ENCODE results near the gene UBA52.

UBA52 gene

GRCh38 chr19:18587962-18588610 lies 16.4 kb downstream of the UBA52 start:
- peaks cover 10% of the 10 kb centered on the region for H3K27me3 ChIP-seq (replicated peaks; ENCODE audit: insufficient read depth, low read length)
- H3K4me3 ChIP-seq (ENCODE audit: low read length) = peak overlapping the region; percentile 98
- peaks cover 16% of the 10 kb centered on the region for H3K79me2 ChIP-seq (ENCODE audit: low read length)
- peaks cover 10% of the 10 kb centered on the region for H3K4me1 ChIP-seq (ENCODE audit: low read length)
- peaks cover 17% of the 10 kb centered on the region for H3F3A ChIP-seq (ENCODE audit: insufficient read depth, low read length)
- TF ChIP-seq EZH2phosphoT487 (IDR thresholded peaks at IDR 0.05; ENCODE audit: low read length) (no peak), EZH2 (optimal IDR thresholded peaks at IDR 0.05; ENCODE audit: low read depth, low read length) (no peak)
- TF ChIP-seq, protein P1, sequence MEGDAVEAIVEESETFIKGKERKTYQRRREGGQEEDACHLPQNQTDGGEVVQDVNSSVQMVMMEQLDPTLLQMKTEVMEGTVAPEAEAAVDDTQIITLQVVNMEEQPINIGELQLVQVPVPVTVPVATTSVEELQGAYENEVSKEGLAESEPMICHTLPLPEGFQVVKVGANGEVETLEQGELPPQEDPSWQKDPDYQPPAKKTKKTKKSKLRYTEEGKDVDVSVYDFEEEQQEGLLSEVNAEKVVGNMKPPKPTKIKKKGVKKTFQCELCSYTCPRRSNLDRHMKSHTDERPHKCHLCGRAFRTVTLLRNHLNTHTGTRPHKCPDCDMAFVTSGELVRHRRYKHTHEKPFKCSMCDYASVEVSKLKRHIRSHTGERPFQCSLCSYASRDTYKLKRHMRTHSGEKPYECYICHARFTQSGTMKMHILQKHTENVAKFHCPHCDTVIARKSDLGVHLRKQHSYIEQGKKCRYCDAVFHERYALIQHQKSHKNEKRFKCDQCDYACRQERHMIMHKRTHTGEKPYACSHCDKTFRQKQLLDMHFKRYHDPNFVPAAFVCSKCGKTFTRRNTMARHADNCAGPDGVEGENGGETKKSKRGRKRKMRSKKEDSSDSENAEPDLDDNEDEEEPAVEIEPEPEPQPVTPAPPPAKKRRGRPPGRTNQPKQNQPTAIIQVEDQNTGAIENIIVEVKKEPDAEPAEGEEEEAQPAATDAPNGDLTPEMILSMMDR (IDR thresholded peaks at IDR 0.05; ENCODE audit: low read length) = no peak
- peak overlapping the region; percentile 92; the same call in 1 of the 2 replicates for H3K27ac ChIP-seq (ENCODE audit: low read length)
- H3K4me2 ChIP-seq (ENCODE audit: low read depth, low read length) = peak overlapping the region; percentile 99
- no peaks in the 10 kb centered on the region for H3K9me3 ChIP-seq (replicated peaks; ENCODE audit: insufficient read depth, low read length)
- H3K36me3 ChIP-seq (replicated peaks; ENCODE audit: insufficient read depth, low read length) = 0 out of 2 replicates have a peak, but pooled peaks cover 7% of the 10 kb centered on the region
- H2AFZ ChIP-seq (ENCODE audit: low read length) = peak overlapping the region; percentile 92
- DNase-seq = no peak
- no peaks in the 10 kb centered on the region for H4K20me1 ChIP-seq (ENCODE audit: insufficient read depth, low read length)
- H3K9ac ChIP-seq (ENCODE audit: low read length) = peak overlapping the region; percentile 95; the same call in 1 of the 2 replicates
- H3K9me2 ChIP-seq (replicated peaks; ENCODE audit: insufficient read depth, low read length) = no peaks in the 10 kb centered on the region

GRCh38 chr19:18588611-18589379 lies 17.1 kb downstream of the UBA52 start, which contains the start of gene REX1BD:
REX1BD (plus strand) TSS chr19:18588798; CDS start chr19:18588802, 4 bp downstream.
- Histone ChIP-seq H3K4me2 (ENCODE audit: low read depth, low read length) (peak within 1 kb of the TSS; percentile 99), H3K27ac (ENCODE audit: low read length) (peak within 1 kb of the TSS; percentile 92), H4K20me1 (ENCODE audit: insufficient read depth, low read length) (no peaks in the 10 kb centered on the region), H3K9me2 (replicated peaks; ENCODE audit: insufficient read depth, low read length) (no peaks in the 10 kb centered on the region), H3K9ac (ENCODE audit: low read length) (peak within 1 kb of the TSS; percentile 95), H3K79me2 (ENCODE audit: low read length) (peaks cover 16% of the 10 kb centered on the region), H3F3A (ENCODE audit: insufficient read depth, low read length) (peaks cover 17% of the 10 kb centered on the region), H3K4me3 (ENCODE audit: low read length) (peak within 1 kb of the TSS; percentile 98), H3K36me3 (replicated peaks; ENCODE audit: insufficient read depth, low read length) (0 out of 2 replicates have a peak, but pooled peaks cover 7% of the 10 kb centered on the region), H2AFZ (ENCODE audit: low read length) (peak within 1 kb of the TSS; percentile 92), H3K27me3 (replicated peaks; ENCODE audit: insufficient read depth, low read length) (peaks cover 5% of the 10 kb centered on the region), H3K9me3 (replicated peaks; ENCODE audit: insufficient read depth, low read length) (no peaks in the 10 kb centered on the region), H3K4me1 (ENCODE audit: low read length) (peaks cover 10% of the 10 kb centered on the region)
- peak; percentile 88 for DNase-seq
- TF ChIP-seq, protein P1 (IDR thresholded peaks at IDR 0.05; ENCODE audit: low read length) = peak; percentile 87
- no peak for TF ChIP-seq EZH2phosphoT487 (IDR thresholded peaks at IDR 0.05; ENCODE audit: low read length)

GRCh38 chr19:18589380-18590272 lies 18.0 kb downstream of the UBA52 start:
- H3K27me3 ChIP-seq (replicated peaks; ENCODE audit: insufficient read depth, low read length) = no peaks in the 10 kb centered on the region
- peak overlapping the region; percentile 98 for H3K4me3 ChIP-seq (ENCODE audit: low read length)
- H2AFZ ChIP-seq (ENCODE audit: low read length) = peak overlapping the region; percentile 92
- TF ChIP-seq EZH2phosphoT487 (IDR thresholded peaks at IDR 0.05; ENCODE audit: low read length) = no peak
- TF ChIP-seq EZH2 (optimal IDR thresholded peaks at IDR 0.05; ENCODE audit: low read depth, low read length) = no peak
- TF ChIP-seq, protein P1 (IDR thresholded peaks at IDR 0.05; ENCODE audit: low read length) = peak; percentile 17; the same call in 1 of the 2 replicates
- H3K9ac ChIP-seq (ENCODE audit: low read length) = peak overlapping the region; percentile 95
- H3K4me1 ChIP-seq (ENCODE audit: low read length) = peaks cover 10% of the 10 kb centered on the region
- peak overlapping the region; percentile 92 for H3K27ac ChIP-seq (ENCODE audit: low read length)
- H3F3A ChIP-seq (ENCODE audit: insufficient read depth, low read length) = peaks cover 20% of the 10 kb centered on the region
- peak overlapping the region; percentile 99 for H3K4me2 ChIP-seq (ENCODE audit: low read depth, low read length)
- DNase-seq = peak; percentile 76
- peaks cover 16% of the 10 kb centered on the region for H3K79me2 ChIP-seq (ENCODE audit: low read length)
- no peaks in the 10 kb centered on the region for H4K20me1 ChIP-seq (ENCODE audit: insufficient read depth, low read length)
- no peaks in the 10 kb centered on the region for H3K9me2 ChIP-seq (replicated peaks; ENCODE audit: insufficient read depth, low read length)
- H3K9me3 ChIP-seq (replicated peaks; ENCODE audit: insufficient read depth, low read length) = no peaks in the 10 kb centered on the region
- 0 out of 2 replicates have a peak, but pooled peaks cover 7% of the 10 kb centered on the region for H3K36me3 ChIP-seq (replicated peaks; ENCODE audit: insufficient read depth, low read length)

Measured in MM.1S (cell line).